ENCODE data around the gene NUCKS1. TPM values are rescaled to one million over a fixed set of nuclear protein-coding genes. Genes with fewer than 3 reads are reported as not detected.
"Not testable (repeated sequence)": the region's sequence is repeated elsewhere in the genome, so short reads cannot be mapped to it uniquely, and the experiment has no call there.

Gene NUCKS1
- total RNA-seq, 2 experiments from 2014 or later = 236 to 237 TPM

- ChIA-PET CTCF (interaction anchor here (1.2 to 8.6 kb wide), 4 partner anchors 15 to 135 kb away, joined by 3 to 67 read pairs (median 6); no protein-coding TSS in a partner anchor), POLR2A (interaction anchor here (0.9 to 1.8 kb wide), 2 partner anchors 13 to 20 kb away, joined by 3 to 5 read pairs; no protein-coding TSS in a partner anchor)
- Mint-ChIP-seq H3K4me1 (ENCODE audit: low read depth) (peaks cover 9% of the 10 kb centered on the region), H3K27ac (no peak overlapping the region), H3K36me3 (ENCODE audit: low read depth) (peaks cover 55% of the 10 kb centered on the region), H3K27me3 (ENCODE audit: low read depth) (no peaks in the 10 kb centered on the region), H3K9me3 (ENCODE audit: insufficient read depth) (no peaks in the 10 kb centered on the region), H3K4me3 (no peak overlapping the region)
- DNase-seq (no peak), ATAC-seq (no peak)
These were observed 23.3 kb downstream of the NUCKS1 start for GRCh38 chr1:205726619-205727125.

- CTCF ChIA-PET = interaction anchor here (0.6 to 8.6 kb wide), 5 partner anchors 11 to 201 kb away, joined by 3 to 67 read pairs (median 5); no protein-coding TSS in a partner anchor
- Mint-ChIP-seq H3K9me3 (ENCODE audit: insufficient read depth) (no peaks in the 10 kb centered on the region), H3K27me3 (ENCODE audit: low read depth) (no peaks in the 10 kb centered on the region), H3K36me3 (ENCODE audit: low read depth) (peaks cover 57% of the 10 kb centered on the region), H3K27ac (no peak overlapping the region), H3K4me1 (ENCODE audit: low read depth) (peaks cover 9% of the 10 kb centered on the region), H3K4me3 (no peak overlapping the region)
- DNase-seq = no peak
- no peak for ATAC-seq
- POLR2A ChIA-PET = interaction anchor here (1.8 kb wide), 1 partner anchor 14 kb away, joined by 5 read pairs; no protein-coding TSS in a partner anchor
These were observed 24.5 kb downstream of the NUCKS1 start for GRCh38 chr1:205725514-205725913.

- peaks cover 74% of the 10 kb centered on the region for H3K36me3 Mint-ChIP-seq (ENCODE audit: low read depth)
- H3K27me3 Mint-ChIP-seq (ENCODE audit: low read depth); ATAC-seq; H3K27ac Mint-ChIP-seq; H3K4me3 Mint-ChIP-seq; DNase-seq; H3K9me3 Mint-ChIP-seq (ENCODE audit: insufficient read depth); H3K4me1 Mint-ChIP-seq (ENCODE audit: low read depth): not testable (repeated sequence)
- POLR2A ChIA-PET = interaction anchor here (1.0 kb wide), 1 partner anchor 54 kb away, joined by 3 read pairs; the partner anchor contains the start of gene RAB29
- CTCF ChIA-PET = interaction anchor here (1.3 to 3.1 kb wide), 3 partner anchors 10 to 367 kb away, joined by 3 to 20 read pairs (median 10); no protein-coding TSS in a partner anchor
These were observed 29.2 kb downstream of the NUCKS1 start for GRCh38 chr1:205720740-205721139.

GRCh38 chr1:205719762-205720161 is 30.2 kb downstream of the NUCKS1 start:
- peaks cover 8% of the 10 kb centered on the region for H3K4me1 Mint-ChIP-seq (ENCODE audit: low read depth)
- ATAC-seq (no peak), DNase-seq (no peak)
- no peak overlapping the region for H3K27ac Mint-ChIP-seq
- ChIA-PET CTCF (interaction anchor here (2.1 to 3.1 kb wide), 2 partner anchors 9 to 61 kb away, joined by 10 to 20 read pairs; no protein-coding TSS in a partner anchor), POLR2A (no interaction called here)
- no peak overlapping the region for H3K4me3 Mint-ChIP-seq
- no peaks in the 10 kb centered on the region for H3K9me3 Mint-ChIP-seq (ENCODE audit: insufficient read depth)
- peaks cover 76% of the 10 kb centered on the region for H3K36me3 Mint-ChIP-seq (ENCODE audit: low read depth)
- H3K27me3 Mint-ChIP-seq (ENCODE audit: low read depth) = no peaks in the 10 kb centered on the region

- Mint-ChIP-seq H3K27me3 (ENCODE audit: low read depth) (no peaks in the 10 kb centered on the region), H3K9me3 (ENCODE audit: insufficient read depth) (no peaks in the 10 kb centered on the region), H3K27ac (no peak overlapping the region), H3K36me3 (ENCODE audit: low read depth) (peaks cover 73% of the 10 kb centered on the region), H3K4me3 (no peak overlapping the region), H3K4me1 (ENCODE audit: low read depth) (peaks cover 8% of the 10 kb centered on the region)
- ChIA-PET CTCF (no interaction called here), POLR2A (no interaction called here)
- DNase-seq (no peak), ATAC-seq (no peak)
These were observed 31.0 kb downstream of the NUCKS1 start for GRCh38 chr1:205719015-205719414.

GRCh38 chr1:205716371-205717132 is 33.4 kb downstream of the NUCKS1 start:
- ATAC-seq (no peak), DNase-seq (no peak)
- Mint-ChIP-seq H3K4me3 (no peak overlapping the region), H3K9me3 (ENCODE audit: insufficient read depth) (no peaks in the 10 kb centered on the region), H3K27ac (no peak overlapping the region), H3K27me3 (ENCODE audit: low read depth) (no peaks in the 10 kb centered on the region), H3K36me3 (ENCODE audit: low read depth) (peaks cover 65% of the 10 kb centered on the region), H3K4me1 (ENCODE audit: low read depth) (peaks cover 8% of the 10 kb centered on the region)
- ChIA-PET POLR2A (no interaction called here), CTCF (no interaction called here)

GRCh38 chr1:205715628-205716027 is 34.4 kb downstream of the NUCKS1 start:
- Mint-ChIP-seq H3K4me3 (no peak overlapping the region), H3K9me3 (ENCODE audit: insufficient read depth) (no peaks in the 10 kb centered on the region), H3K4me1 (ENCODE audit: low read depth) (peaks cover 11% of the 10 kb centered on the region), H3K27me3 (ENCODE audit: low read depth) (no peaks in the 10 kb centered on the region), H3K36me3 (ENCODE audit: low read depth) (peaks cover 64% of the 10 kb centered on the region), H3K27ac (no peak overlapping the region)
- ChIA-PET POLR2A (no interaction called here), CTCF (interaction anchor here (1.1 to 9.6 kb wide), 4 partner anchors 57 to 262 kb away, joined by 5 to 231 read pairs (median 38); no protein-coding TSS in a partner anchor)
- ATAC-seq (no peak), DNase-seq (no peak)

GRCh38 chr1:205714906-205715246 is 35.1 kb downstream of the NUCKS1 start:
- ChIA-PET CTCF (interaction anchor here (1.1 to 9.6 kb wide), 7 partner anchors 10 to 262 kb away, joined by 3 to 231 read pairs (median 5); no protein-coding TSS in a partner anchor), POLR2A (interaction anchor here (0.6 to 0.7 kb wide), 3 partner anchors 10 to 86 kb away, joined by 3 to 4 read pairs (median 3); no protein-coding TSS in a partner anchor)
- ATAC-seq = no peak
- Mint-ChIP-seq H3K36me3 (ENCODE audit: low read depth) (peaks cover 64% of the 10 kb centered on the region), H3K4me1 (ENCODE audit: low read depth) (peaks cover 6% of the 10 kb centered on the region), H3K27ac (no peak overlapping the region), H3K9me3 (ENCODE audit: insufficient read depth) (no peaks in the 10 kb centered on the region), H3K27me3 (ENCODE audit: low read depth) (no peaks in the 10 kb centered on the region), H3K4me3 (no peak overlapping the region)
- no peak for DNase-seq

GRCh38 chr1:205714190-205714905 is 35.6 kb downstream of the NUCKS1 start:
- H3K9me3 Mint-ChIP-seq (ENCODE audit: insufficient read depth) = no peaks in the 10 kb centered on the region
- no peaks in the 10 kb centered on the region for H3K27me3 Mint-ChIP-seq (ENCODE audit: low read depth)
- H3K4me1 Mint-ChIP-seq (ENCODE audit: low read depth) = peaks cover 6% of the 10 kb centered on the region
- H3K4me3 Mint-ChIP-seq = no peak overlapping the region
- H3K36me3 Mint-ChIP-seq (ENCODE audit: low read depth) = peaks cover 60% of the 10 kb centered on the region
- H3K27ac Mint-ChIP-seq = no peak overlapping the region
- ATAC-seq (no peak), DNase-seq (no peak)
- CTCF ChIA-PET = interaction anchor here (1.1 to 9.6 kb wide), 9 partner anchors 11 to 263 kb away, joined by 3 to 231 read pairs (median 5); no protein-coding TSS in a partner anchor
- POLR2A ChIA-PET = interaction anchor here (0.6 to 0.7 kb wide), 3 partner anchors 9 to 85 kb away, joined by 3 to 4 read pairs (median 3); no protein-coding TSS in a partner anchor

- no peak overlapping the region for H3K4me3 Mint-ChIP-seq
- peaks cover 12% of the 10 kb centered on the region for H3K4me1 Mint-ChIP-seq (ENCODE audit: low read depth)
- H3K27me3 Mint-ChIP-seq (ENCODE audit: low read depth) = no peaks in the 10 kb centered on the region
- peaks cover 48% of the 10 kb centered on the region for H3K36me3 Mint-ChIP-seq (ENCODE audit: low read depth)
- peak; percentile 80 for DNase-seq
- CTCF ChIA-PET = interaction anchor here (0.5 to 9.6 kb wide), 45 partner anchors 9 to 586 kb away, joined by 3 to 231 read pairs (median 5); partner anchors contain the start of genes ELK4, PM20D1 and RAB29
- peak overlapping the region; percentile 31 for H3K27ac Mint-ChIP-seq
- POLR2A ChIA-PET = interaction anchor here (1.0 to 1.8 kb wide), 3 partner anchors 13 to 53 kb away, joined by 3 to 7 read pairs (median 6); partner anchors contain the start of gene NUCKS1
- ATAC-seq = peak; percentile 90
- H3K9me3 Mint-ChIP-seq (ENCODE audit: insufficient read depth) = no peaks in the 10 kb centered on the region
These were observed 38.6 kb downstream of the NUCKS1 start for GRCh38 chr1:205711105-205712048.
